Loucy (cell line): ENCODE results near the gene FAM117B.

Experiments used
- H2AFZ ChIP-seq: fragments of 200-600 bp; sonication (generic); 2 replicates; pipeline ENCODE4 v1.6.0; 2016; ENCODE audit warnings: antibody characterized with exemption, mild to moderate bottlenecking, low read length, moderate library complexity
- H3F3A ChIP-seq: fragments of 200-600 bp; 2 replicates; pipeline ENCODE4 v1.6.0; 2016; ENCODE audit warnings: antibody characterized with exemption, low read depth, mild to moderate bottlenecking
- H3K27me3 ChIP-seq: fragments of 200-600 bp; sonication (generic); 2 replicates; pipeline ENCODE4 v1.6.1; 2014; ENCODE audit warnings: low read length, mild to moderate bottlenecking; ENCODE audit not compliant: insufficient read depth, poor library complexity, severe bottlenecking
- H3K36me3 ChIP-seq: fragments of 200-600 bp; sonication (generic); 2 replicates; pipeline ENCODE4 v1.6.1; 2016; ENCODE audit warnings: low read length; ENCODE audit not compliant: insufficient read depth
- H3K4me1 ChIP-seq: fragments of 200-600 bp; sonication (generic); 2 replicates; pipeline ENCODE4 v1.5.1; 2014; ENCODE audit warnings: low read length, mild to moderate bottlenecking; ENCODE audit not compliant: insufficient read depth, poor library complexity, severe bottlenecking
- H3K4me2 ChIP-seq: fragments of 200-600 bp; sonication (generic); 2 replicates; pipeline ENCODE4 v1.6.0; 2014; ENCODE audit warnings: antibody characterized with exemption, low read length, low read depth, mild to moderate bottlenecking; ENCODE audit not compliant: poor library complexity, severe bottlenecking
- H3K4me3 ChIP-seq: fragments of 200-600 bp; sonication (generic); 2 replicates; pipeline ENCODE4 v1.5.1; 2014; ENCODE audit warnings: low read length, mild to moderate bottlenecking, mixed read lengths; ENCODE audit not compliant: poor library complexity, severe bottlenecking
- H3K79me2 ChIP-seq: fragments of 200-600 bp; sonication (generic); 2 replicates; pipeline ENCODE4 v1.6.1; 2014; ENCODE audit warnings: low read length; ENCODE audit not compliant: insufficient read depth
- H3K9ac ChIP-seq: fragments of 200-600 bp; sonication (generic); 2 replicates; pipeline ENCODE4 v1.6.0; 2014; ENCODE audit warnings: mild to moderate bottlenecking, low read depth, low read length, moderate library complexity; ENCODE audit not compliant: poor library complexity, severe bottlenecking
- H3K9me2 ChIP-seq: fragments of 200-600 bp; sonication (generic); replicated peaks from 2 replicates; pipeline ENCODE4 v1.6.1; 2016; ENCODE audit warnings: low read depth, low read length, mixed read lengths
- H3K9me3 ChIP-seq: fragments of 200-600 bp; sonication (generic); 2 replicates; pipeline ENCODE4 v1.6.1; 2014; ENCODE audit warnings: mild to moderate bottlenecking, antibody characterized with exemption, low read length, low read depth; ENCODE audit not compliant: insufficient read depth
- H4K20me1 ChIP-seq: fragments of 200-600 bp; sonication (generic); 2 replicates; pipeline ENCODE4 v1.6.0; 2014; ENCODE audit warnings: antibody characterized with exemption, low read length, mild to moderate bottlenecking; ENCODE audit not compliant: insufficient read depth, poor library complexity, severe bottlenecking
- CTCF ChIP-seq: fragments of 200-600 bp; sonication (generic); conservative IDR thresholded peaks from 2 replicates; pipeline ENCODE4 v1.5.1; 2014; ENCODE audit warnings: mild to moderate bottlenecking, antibody characterized with exemption, low read length
- EZH2phosphoT487 ChIP-seq: fragments of 200-600 bp; IDR thresholded peaks from 2 replicates; pipeline ENCODE4 v1.6.1; 2018; ENCODE audit warnings: antibody characterized with exemption, mild to moderate bottlenecking, moderate library complexity, borderline replicate concordance

The FAM117B gene

DNA sequence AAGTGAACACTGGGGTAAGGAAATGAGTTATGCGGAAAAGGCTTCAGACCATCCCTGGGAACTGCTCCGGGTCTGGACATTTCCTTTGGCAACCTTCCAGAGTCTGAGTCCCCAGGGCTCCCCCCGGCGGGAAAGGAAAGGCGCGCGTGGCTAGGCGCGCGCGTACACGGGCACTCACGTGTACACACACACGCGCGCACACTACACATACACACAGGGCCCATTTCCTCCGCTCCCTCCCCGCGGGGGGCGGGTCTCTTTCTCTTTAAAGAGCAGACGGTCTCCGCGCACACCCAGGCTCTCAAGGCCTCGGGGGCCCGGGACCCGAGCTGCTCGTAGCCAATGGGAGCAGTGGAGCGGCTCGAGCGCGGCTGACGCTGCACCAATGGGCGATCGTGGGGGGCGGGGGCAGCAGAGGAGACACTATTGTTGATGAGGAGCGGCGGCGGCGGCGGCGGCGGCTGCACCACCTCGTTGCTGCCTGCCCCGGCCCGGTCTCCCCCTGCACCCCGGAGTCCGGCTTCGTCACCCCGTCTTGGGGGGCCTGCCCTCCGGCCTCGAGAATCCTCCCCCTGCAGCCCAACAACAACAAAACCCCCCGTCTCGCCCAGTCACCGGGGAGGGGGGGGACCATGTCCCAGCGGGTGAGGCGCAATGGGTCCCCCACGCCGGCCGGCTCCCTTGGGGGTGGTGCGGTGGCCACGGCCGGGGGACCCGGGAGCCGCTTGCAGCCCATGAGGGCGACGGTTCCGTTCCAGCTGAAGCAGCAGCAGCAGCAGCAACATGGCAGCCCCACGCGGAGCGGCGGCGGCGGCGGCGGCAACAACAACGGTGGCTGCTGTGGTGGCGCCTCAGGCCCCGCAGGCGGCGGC is at the start of gene FAM117B:
Gene FAM117B, plus strand, starts transcription at position 414 of the 872 bp plus-strand sequence. Its CDS starts 219 bp downstream, at position 633.
- H3K4me2 ChIP-seq, result peak within 1 kb of the TSS; percentile 77
- TF ChIP-seq EZH2phosphoT487 (no peak), CTCF (no peak)
- H3F3A ChIP-seq, result no peaks in the 10 kb centered on the region
- peak within 1 kb of the TSS; percentile 98 for H2AFZ ChIP-seq
- no peaks in the 10 kb centered on the region for H3K9me2 ChIP-seq
- no peaks in the 10 kb centered on the region for H3K9me3 ChIP-seq
- peak within 1 kb of the TSS; percentile 80 for H3K4me3 ChIP-seq
- H4K20me1 ChIP-seq, result peaks cover 36% of the 10 kb centered on the region
- peaks cover 39% of the 10 kb centered on the region for H3K79me2 ChIP-seq
- H3K9ac ChIP-seq, result peak within 1 kb of the TSS; percentile 83
- no peaks in the 10 kb centered on the region for H3K27me3 ChIP-seq
- peaks cover 34% of the 10 kb centered on the region for H3K4me1 ChIP-seq
- H3K36me3 ChIP-seq, result no peaks in the 10 kb centered on the region

DNA sequence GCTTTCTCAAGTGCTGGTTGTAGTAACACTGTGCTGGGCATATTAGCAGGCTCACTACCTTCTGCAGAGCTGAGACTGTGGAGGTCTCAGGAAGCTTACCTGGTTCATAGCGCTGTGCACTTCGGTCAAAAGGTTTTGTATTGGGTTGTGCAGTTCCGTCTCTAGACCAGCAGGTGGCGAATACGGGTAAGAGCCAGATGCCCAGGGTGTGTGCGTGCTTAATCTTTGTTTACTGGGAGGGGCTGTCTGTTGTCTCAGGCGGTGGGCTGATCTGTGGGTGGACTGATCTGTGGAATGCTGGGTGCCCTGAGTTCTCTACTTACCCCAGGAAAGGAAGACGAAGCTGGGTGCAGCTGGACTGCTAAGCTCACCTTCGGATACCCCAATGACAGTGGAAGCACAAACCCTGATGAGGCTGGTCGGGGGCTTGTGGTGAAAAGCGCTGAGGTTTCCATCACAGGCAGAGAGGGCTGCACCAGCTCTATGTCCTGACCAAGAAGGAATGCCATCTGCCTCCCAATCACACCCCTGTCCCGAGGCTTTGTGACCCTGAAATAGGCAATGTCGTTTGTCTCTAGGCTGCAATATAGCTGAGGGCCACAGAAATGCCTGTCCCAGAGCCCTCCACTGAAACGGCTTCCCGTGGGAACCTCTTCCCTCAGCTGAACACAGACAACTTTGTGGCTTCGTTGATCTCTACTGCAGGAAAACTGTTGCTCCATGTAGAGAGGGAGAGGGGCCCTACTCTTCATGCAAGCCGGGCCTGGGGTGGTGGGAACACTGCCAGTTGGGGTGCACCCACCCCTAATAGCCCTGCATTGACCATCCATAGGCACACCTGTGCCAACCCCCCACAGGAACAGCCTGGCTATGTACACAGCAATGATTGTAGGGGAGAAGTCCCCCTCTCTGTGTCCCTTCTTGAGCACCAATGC is 45.9 kb upstream of the FAM117B start:
- peak overlapping the region; percentile 26 for H3K4me2 ChIP-seq
- no peaks in the 10 kb centered on the region for H3K9me3 ChIP-seq
- H4K20me1 ChIP-seq, result no peaks in the 10 kb centered on the region
- H3K9ac ChIP-seq, result no peak overlapping the region
- H2AFZ ChIP-seq, result peak overlapping the region; percentile 83
- no peaks in the 10 kb centered on the region for H3K36me3 ChIP-seq
- H3K4me3 ChIP-seq, result no peak overlapping the region
- no peaks in the 10 kb centered on the region for H3K27me3 ChIP-seq
- H3K9me2 ChIP-seq, result no peaks in the 10 kb centered on the region
- H3K79me2 ChIP-seq, result no peaks in the 10 kb centered on the region
- TF ChIP-seq EZH2phosphoT487 (no peak), CTCF (peak; percentile 97)
- H3K4me1 ChIP-seq, result peaks cover 5% of the 10 kb centered on the region
- no peaks in the 10 kb centered on the region for H3F3A ChIP-seq

- Histone ChIP-seq H3K4me1 (peaks cover 5% of the 10 kb centered on the region), H3K9me2 (no peaks in the 10 kb centered on the region), H3K4me3 (no peak overlapping the region), H2AFZ (peak overlapping the region; percentile 83; the same call in 1 of the 2 replicates), H3K9me3 (no peaks in the 10 kb centered on the region), H3K9ac (no peak overlapping the region), H4K20me1 (no peaks in the 10 kb centered on the region), H3K4me2 (no peak overlapping the region), H3F3A (no peaks in the 10 kb centered on the region), H3K79me2 (no peaks in the 10 kb centered on the region), H3K36me3 (no peaks in the 10 kb centered on the region), H3K27me3 (no peaks in the 10 kb centered on the region)
- TF ChIP-seq CTCF (no peak), EZH2phosphoT487 (no peak)
Measured at GRCh38 chr2:202589582-202589949, 45.2 kb upstream of the FAM117B start.
